Measurements from ENCODE around the gene OR52B6.
"Not testable (repeated sequence)": the region's sequence is repeated elsewhere in the genome, so short reads cannot be mapped to it uniquely, and the experiment has no call there.

OR52B6 gene, protein sequence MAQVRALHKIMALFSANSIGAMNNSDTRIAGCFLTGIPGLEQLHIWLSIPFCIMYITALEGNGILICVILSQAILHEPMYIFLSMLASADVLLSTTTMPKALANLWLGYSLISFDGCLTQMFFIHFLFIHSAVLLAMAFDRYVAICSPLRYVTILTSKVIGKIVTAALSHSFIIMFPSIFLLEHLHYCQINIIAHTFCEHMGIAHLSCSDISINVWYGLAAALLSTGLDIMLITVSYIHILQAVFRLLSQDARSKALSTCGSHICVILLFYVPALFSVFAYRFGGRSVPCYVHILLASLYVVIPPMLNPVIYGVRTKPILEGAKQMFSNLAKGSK

DNA sequence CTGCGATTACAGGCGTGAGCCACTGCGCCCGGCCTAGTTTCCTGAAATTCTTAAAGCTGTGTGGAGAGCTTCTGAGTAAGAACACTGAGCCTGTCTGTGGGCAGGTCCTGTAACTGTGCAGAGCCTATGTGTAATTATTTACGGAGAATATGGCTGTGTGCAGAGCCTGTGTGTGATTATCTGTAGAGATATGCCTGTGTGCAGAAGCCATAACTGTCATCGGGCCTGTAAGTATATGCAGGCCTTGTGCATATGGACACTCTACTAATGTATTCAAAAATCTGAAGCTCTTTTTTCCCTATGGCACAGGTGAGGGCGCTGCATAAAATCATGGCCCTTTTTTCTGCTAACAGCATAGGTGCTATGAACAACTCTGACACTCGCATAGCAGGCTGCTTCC lies at the start of gene OR52B6:
TSS of gene OR52B6 (plus strand) at position 301 of the 400 bp plus-strand sequence. CDS start at position 301, 0 bp downstream.
- no peak for DNase-seq

DNA sequence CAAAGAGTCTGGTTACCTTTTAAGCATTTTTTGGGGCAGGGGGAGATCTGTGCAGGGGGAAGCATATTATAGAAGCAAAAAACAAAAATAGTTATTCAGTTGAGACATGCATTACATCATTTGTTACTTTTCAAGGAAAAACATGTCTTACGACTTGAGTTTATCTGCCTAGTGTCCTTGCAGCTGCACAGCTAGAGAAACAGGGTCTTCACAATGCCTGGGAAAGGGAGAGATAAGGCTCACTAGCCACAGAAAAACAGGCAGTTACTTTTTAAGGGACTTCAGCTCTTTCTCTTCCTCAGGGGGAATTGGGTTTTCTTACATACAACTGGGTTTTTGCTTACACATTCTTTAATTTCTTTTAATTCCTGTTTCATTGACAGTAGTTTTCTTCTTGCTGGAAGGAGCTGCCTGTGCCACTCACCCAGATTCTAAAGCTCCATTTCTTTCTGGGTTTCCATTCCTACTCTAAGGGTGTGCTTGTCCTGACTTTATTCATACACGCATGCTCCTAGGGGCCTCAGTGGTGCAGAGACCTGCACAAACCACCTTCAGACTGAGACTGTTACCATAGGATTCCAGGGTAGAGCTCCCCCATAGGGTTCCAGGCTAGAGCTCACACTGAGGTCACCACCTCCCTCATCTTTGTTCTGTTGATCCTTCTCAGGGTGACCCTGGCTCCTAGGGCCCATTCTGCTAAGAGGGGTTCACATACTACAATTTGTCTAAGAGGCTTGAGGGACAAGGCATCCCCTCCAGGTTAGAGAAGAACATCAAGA lies 49.4 kb upstream of the OR52B6 start:
- DNase-seq = no peak

DNA sequence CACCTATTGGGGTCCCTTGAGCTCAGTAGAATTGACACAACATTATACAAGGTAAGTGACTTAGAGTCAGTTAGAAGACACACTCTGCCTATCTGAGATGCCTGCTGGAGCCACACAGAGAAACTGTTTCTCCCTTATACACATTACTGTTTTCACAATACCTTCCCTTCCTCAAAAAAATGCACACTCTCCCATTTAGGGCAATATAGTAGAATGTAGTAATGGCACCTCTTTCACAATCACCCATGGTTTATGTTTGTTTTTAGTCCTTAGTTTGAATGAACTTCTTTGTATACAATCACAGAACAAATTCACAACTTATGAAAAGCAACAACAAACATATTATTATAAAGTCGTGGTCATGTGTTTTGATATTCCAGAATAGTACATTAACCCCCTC lies 46.6 kb upstream of the OR52B6 start:
- no peak for DNase-seq

DNA sequence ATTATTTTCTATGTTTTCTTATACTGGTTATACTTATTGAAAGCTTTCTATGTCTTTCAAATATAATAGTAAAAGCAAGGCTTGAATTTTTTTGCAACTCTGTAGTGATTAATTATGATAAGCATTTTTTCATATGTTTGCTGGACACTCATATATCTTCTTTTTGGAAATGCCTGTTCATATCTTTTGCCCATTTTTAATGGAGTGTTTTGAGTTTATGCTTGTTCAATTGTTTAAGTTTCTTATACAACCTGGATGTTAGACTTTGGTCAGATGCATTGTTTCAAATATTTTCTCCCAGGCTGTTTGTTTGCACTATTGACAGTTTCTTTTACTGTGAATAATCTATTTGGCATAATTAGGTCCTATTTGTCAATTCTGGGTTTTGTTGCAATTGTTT lies 44.2 kb upstream of the OR52B6 start:
- DNase-seq = no peak

DNA sequence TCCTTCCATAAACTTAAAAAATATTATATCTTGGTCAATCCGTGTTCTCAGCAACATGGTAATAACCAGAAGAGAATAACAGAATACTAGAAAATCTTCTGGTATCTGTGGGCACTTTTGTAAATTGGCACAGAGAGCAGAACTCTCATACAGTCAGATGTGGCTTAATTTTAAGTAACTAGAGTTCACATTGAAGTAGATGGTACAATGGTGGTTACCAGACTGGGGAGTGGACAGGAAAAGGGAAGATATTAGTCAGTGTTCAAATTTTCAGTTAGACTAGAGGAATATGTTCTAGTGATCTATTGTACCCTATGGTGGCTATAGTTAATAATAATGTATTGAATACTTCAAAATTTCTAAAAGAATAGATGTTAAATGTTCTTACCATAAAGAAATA lies 39.2 kb upstream of the OR52B6 start:
- no peak for DNase-seq

DNA sequence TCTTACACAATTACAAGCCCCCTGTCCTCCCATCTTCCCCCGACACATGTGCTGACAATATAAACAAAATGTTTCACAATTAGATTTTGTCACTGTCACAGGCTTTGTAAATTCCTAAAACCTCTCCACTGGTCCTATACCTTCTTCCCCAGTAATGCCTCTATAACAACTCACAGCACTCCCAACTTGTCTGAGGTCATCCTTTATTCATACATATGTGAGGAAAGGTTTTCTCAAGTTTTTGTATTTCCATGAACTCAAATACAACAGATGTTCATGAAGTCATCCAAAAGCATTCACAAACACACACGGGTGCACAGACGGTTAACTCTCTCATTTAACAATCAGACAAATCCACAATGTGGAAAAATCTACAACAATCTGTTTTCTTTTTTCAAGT lies 34.2 kb upstream of the OR52B6 start:
- DNase-seq = no peak

DNA sequence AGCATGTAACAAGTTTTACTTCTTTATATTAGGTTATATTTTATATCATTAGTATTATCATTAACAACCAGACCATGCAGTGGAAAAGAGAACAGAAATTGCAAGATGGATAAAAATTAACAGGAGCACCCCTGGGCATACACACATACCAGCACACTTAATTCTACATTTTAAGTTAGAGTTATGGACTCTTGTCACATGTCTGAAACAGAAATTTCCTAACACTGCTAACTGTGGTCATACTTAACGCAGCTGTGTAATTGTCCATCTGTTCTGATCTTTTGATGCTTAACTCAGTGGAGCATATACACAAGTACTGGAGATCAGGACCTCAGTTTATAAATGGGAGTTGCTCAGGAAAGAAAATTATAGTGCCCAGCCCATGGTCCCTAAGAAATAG lies 32.7 kb upstream of the OR52B6 start:
- no peak for DNase-seq

DNA sequence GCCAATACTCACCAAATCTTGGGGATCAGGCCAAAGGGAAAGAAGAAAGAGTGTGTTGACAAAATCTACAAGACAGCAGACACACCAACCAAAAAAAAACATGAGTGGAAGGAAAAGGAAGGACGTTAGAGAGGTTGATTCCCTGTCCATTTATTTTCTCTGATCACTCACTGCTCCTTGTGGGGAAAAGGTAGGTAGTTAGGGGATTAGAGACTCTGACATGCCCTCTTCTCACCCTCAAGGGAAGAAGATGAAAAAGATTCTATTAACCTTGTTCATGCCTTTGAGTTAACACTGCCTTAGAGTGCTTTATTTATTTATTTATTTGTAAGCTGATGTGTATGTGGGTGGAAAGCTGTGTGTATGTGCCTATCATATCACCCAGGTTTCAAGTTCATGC lies 32.2 kb upstream of the OR52B6 start, which contains the start of gene OR52H1:
TSS of gene OR52H1 (minus strand) at position 101 of the 400 bp plus-strand sequence. CDS start 3,035 bp downstream, outside the sequence.
- DNase-seq = no peak

DNA sequence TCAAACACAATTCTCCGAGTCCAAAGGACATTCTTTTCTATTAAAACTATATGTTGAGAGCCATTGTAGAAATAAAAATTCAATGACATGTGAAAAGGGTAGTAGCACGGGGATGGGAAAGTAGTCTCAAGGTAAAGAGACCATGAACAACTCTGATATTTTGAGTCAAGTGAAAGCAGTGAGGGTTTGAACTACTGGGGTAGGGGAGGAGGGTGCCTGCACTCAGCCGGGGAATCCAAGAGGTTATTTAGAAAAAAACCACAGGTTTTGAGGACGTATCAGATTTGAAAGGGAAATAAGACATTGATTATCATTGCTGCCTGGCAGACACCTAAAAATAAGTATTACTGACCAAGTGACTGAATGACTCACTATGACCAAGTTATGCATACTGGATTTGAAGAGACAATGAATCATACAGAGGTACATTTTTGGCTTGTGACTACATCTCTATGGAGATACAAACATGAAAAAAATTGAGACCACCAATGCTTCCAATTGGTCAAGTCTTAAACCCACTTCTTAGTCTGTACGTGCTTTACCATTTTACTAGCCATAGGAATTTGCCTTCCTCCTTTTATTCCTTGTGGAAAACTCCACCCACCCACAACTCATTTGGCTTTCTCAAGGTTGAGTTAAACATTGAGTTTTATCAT lies 30.1 kb upstream of the OR52B6 start:
- DNase-seq = no peak

DNA sequence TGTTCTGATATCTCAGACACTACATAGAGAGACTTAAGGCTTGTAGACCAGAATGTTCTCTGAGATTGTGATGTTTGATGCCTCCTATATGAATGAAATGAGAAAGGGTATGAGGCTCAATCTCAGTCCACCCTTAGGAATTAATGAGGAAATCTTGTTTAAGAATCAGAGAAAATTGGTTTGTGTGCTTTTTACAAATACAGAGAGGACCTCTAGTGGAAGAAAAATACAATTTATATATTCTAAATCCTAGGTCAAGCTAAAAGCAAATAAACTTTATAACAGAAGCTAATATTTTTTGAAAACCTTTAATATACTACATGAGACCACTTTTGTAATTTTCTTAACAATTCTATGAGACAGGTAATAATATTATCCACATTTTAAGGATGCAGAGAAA lies 27.3 kb upstream of the OR52B6 start:
- no peak for DNase-seq

DNA sequence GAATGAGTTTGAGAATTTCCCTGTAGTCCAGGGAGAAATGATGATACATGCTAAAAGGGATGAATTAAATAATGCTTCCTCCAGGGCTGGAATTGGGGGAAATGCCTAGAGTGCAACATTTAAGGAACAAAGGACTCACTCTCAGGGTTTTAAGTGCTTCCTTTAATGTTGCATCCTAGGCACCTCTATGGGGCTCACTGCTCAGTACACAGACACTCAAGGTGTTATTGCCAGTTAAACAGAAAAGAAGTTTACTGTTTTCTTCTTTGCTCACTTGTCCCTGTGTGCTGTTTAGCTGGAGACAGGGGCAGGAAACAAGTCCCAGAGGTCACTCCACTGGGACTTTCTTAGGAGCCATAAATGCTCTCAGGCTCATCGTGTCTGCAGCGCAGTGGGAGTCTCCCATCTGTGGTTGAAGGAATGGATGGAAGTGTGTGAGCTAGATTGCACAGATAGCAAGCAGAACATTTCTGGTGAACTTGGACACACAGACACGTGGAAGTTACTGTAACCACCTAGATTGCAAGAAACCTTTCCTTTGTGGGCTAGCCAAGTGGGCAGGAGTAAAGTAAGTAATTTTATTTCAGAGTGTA lies 24.0 kb upstream of the OR52B6 start:
- DNase-seq = no peak

DNA sequence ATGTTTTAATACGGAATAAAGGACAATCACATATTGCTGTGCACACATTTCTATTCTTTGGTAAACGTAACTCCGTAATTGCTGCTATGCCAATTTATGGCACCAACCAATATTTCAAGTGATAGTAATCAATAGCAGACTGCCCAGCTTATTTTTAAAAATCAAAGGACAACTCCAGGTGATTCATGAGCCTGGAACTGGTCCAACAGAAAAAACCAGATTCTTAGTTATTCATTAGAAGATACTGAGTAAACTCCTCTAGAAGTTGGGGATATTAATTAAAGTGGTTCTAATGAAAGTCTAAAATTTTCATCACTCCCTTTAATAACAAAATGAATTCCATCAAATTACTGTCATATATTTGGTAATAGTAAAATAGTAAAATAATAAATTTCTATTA lies 22.9 kb upstream of the OR52B6 start:
- DNase-seq = no peak

DNA sequence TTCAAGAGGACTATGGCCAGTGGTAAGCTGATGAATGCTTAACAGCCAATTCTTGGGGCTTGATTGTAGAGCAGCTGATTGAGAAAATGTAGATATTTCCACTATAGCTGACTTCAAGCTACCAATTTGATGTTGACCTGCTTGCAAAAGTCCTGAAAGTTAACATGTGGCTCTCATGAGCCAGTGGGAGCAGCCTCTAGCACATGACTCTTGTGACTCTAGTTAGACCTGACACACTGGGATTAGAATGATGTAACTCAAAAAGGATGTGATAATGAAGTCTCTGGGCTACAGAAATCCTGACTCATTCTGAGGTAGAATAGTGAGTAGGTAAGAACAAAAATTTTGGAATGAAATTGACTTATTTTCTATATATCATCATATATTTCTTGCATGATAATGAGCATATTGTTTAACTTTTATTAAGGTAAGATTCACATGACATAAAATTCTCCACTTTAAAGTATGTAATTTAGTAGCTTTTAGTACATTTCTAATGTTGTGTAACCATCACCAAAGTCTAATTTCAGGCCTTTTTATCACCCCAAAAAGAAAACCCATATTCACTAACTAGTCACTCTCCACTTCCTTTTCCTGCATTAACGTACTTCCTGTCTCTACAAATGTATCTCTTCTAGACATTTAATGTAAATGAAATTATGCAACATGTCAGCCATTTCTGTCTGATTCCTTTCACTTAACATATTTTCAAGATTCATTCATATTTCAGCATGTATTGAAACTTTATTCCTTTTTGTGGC lies 16.2 kb upstream of the OR52B6 start:
- DNase-seq = no peak

DNA sequence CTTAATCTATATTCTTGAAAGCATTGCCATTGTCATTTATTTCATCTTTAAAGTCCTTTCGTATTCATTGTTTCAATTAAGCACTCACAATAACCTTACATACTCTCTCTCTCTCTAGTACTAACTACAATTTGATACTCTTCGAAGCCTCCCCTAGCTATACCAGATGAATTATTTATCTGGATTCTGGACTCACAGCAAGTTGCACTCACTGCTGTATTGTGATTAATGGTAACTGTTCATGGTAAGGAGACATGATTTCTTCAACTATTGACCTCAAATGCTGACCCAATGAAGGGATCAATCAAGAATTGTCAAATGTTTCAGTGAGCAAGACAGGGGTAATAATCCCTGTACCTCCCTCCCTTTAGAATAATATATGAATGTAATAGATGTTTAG lies 6.0 kb upstream of the OR52B6 start:
- DNase-seq = no peak

DNA sequence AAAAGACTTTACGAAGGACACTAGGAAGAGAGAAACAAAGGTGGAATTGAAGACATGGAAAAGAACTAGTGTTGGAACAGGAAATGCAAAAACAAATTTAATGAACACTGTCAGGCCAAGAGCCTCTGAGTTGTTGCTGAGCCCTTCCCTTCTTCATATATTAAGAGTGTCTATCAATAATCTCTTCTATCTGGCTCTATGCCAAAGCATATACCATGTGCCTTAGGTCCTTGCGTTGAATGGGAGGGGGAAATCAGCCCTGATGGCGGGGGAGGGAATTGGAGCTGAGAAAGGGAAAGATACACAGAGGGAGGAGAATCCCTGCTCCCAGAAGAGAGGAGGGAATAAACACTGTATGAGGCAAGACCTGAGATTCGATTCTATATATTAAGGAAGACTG lies 5.5 kb upstream of the OR52B6 start:
- DNase-seq = no peak

DNA sequence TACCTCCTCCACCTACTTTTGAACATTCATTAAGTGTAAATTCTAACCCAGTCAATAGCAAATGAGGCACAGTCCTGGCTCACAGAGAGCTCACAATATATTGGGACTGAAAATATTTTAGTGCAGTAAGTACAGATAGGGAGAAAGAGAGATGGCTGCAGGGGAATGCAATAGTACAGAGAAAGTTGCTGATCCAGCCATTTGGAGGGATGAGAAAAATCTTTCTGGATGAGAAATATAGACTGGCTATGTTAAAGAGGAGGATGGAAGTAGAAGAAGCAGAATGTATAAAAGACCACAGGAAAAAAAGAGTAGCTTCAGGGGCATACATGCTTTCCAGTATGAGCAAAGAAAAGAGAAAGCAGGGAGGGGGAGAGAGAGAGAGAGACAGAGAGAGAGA lies 3.6 kb upstream of the OR52B6 start:
- DNase-seq = no peak

DNA sequence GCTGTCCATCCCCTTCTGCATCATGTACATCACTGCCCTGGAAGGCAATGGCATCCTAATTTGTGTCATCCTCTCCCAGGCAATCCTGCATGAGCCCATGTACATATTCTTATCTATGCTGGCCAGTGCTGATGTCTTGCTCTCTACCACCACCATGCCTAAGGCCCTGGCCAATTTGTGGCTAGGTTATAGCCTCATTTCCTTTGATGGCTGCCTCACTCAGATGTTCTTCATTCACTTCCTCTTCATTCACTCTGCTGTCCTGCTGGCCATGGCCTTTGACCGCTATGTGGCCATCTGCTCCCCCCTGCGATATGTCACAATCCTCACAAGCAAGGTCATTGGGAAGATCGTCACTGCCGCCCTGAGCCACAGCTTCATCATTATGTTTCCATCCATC lies 337 bp downstream of the OR52B6 start:
- no peak for DNase-seq

DNA sequence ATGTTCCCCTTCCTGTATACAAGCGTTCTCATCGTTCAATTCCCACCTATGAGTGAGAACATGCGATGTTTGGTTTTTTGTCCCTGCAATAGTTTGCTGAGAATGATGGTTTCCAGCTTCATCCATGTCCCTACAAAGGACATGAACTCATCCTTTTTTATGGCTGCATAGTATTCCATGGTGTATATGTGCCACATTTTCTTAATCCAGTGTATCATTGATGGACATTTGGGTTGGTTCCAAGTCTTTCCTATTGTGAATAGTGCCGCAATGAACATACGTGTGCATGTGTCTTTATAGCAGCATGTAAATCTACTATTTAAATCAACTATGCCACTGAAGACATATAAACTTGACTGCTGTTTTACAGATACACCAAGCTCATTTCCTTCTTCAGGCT lies 3.8 kb downstream of the OR52B6 start:
- not testable (repeated sequence) for DNase-seq

DNA sequence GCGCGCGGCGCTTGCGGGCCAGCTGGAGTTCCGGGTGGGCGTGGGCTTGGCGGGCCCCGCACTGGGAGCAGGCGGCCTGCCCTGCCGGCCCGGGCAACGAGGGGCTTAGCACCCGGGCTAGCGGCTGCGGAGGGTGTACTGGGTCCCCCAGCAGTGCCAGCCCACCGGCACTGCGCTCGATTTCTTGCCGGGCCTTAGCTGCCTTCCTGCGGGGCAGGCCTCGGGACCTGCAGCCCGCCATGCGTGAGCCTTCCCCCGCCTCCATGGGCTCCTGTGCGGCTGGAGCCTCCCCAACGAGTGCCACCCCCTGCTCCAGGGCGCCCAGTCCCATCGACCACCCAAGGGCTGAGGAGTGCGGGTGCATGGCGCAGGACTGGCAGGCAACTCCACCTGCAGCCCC lies 9.2 kb downstream of the OR52B6 start:
- DNase-seq = not testable (repeated sequence)

DNA sequence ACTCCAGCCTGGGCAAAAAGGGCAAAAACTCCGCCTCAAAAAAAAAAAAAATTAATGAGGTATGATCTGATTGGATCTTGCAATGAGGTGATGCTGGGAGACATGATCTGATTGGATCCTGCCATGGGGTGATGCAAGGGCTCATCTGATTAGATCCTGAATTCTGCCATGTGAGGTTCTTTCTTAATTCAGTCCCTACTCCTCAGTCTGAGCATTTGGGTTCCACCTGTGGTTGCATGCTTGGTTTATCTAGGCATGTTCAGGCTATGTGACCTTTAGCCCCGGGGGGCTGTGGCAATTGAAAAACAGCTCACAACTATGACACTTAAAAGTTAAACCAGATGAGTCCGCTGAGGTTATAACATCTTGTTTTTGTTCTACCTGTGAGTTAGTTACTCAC lies 10.9 kb downstream of the OR52B6 start:
- no peak for DNase-seq

DNA sequence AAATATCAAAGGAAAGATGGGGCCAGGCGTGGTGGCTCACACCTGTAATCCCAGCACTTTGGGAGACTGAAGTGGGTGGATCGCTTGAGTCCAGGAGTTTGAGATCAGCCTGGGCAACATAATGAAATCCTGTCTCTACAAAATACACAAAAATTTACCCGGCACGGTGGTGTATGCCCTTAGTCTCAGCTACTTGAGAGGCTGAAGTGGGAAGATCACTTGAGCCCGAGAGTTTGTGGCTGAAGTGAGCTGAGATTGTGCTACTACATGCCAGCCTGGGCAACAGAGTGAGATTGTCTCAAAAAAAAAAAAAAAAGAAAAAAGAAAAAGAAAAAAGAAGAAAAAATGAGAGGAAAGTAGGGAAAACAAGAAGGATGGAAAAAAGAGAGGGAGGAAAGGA lies 11.9 kb downstream of the OR52B6 start:
- no peak for DNase-seq

DNA sequence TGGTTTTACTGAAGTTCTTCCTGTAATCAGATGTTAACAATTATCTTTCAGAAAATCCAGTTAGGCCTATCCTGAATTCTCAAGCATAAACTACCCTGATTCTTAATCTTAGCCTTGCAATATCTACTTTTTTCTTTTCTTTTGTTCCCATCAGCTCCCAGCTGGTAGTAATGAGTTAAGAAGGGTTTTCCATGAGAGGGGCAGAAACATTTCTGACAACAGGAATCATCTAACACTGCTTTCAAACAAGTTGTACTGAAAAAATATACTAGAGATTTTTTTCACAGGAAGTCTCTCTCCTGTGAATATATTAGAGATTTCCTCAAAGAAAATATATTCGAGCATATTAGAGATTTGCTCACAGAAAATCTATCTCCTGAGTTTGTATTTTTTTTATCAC lies 12.5 kb downstream of the OR52B6 start:
- DNase-seq = no peak

All from RPMI8226 (cell line).